Activated CD4-positive, alpha-beta memory T cell treated with anti-CD3 and anti-CD28 coated beads, Interleukin-2, amount 10 ng/mL, durations not matched to agents 7 days and 5 days (primary cell): Measurements from ENCODE around the gene CWH43. TPM values are rescaled to one million over a fixed set of nuclear protein-coding genes. Genes with fewer than 3 reads are reported as not detected.
"Not testable (repeated sequence)": the region's sequence is repeated elsewhere in the genome, so short reads cannot be mapped to it uniquely, and the experiment has no call there.

ENCODE experiments used
- CTCF ChIA-PET: fragments of 350-600 bp; sonication (Branson Sonifier 250); formaldehyde crosslinking; loops from one replicate; lab custom pipeline; 2021; ENCODE audit warnings: antibody characterized with exemption, inconsistent platforms; lab: Charles Lee
- POLR2A ChIA-PET: fragments of 350-600 bp; sonication (Branson Sonifier 250); formaldehyde crosslinking; loops from one replicate; lab custom pipeline; 2021; ENCODE audit warnings: antibody characterized with exemption; lab: Charles Lee
- DNase-seq: peaks from one replicate; pipeline ENCODE4 v3.0.0-alpha.2; 2020
- H3K27ac Mint-ChIP-seq: one replicate; pipeline ENCODE4 v1.8.0; 2021; ENCODE audit warnings: mild to moderate bottlenecking, mixed read lengths
- H3K27me3 Mint-ChIP-seq: one replicate; pipeline ENCODE4 v1.8.0; 2021; ENCODE audit warnings: mixed read lengths
- H3K36me3 Mint-ChIP-seq: one replicate; pipeline ENCODE4 v1.8.0; 2021; ENCODE audit warnings: low read depth, mixed read lengths
- H3K4me1 Mint-ChIP-seq: one replicate; pipeline ENCODE4 v1.8.0; 2021; ENCODE audit warnings: mixed read lengths
- H3K4me3 Mint-ChIP-seq: one replicate; pipeline ENCODE4 v1.8.0; 2021; ENCODE audit warnings: mild to moderate bottlenecking, mixed read lengths
- H3K9me3 Mint-ChIP-seq: one replicate; pipeline ENCODE4 v1.8.0; 2021; ENCODE audit warnings: mixed read lengths
- total RNA-seq, 2 experiments: library from RNA; stranded (reverse); gene quantifications; one replicate each; pipeline ENCODE4 v1.2.3, GENCODE V29; 2021

Gene CWH43
- total RNA-seq, result not detected

- no peak within 1 kb of the TSS for H3K4me3 Mint-ChIP-seq
Observed at GRCh38 chr4:48985976-48986653, at the start of gene CWH43. Gene CWH43 (plus strand): TSS chr4:48986275. CDS start chr4:48986430, 155 bp downstream.

GRCh38 chr4:48937033-48937432, 49.0 kb upstream of the CWH43 start:
- no peak overlapping the region for H3K4me3 Mint-ChIP-seq
- H3K4me1 Mint-ChIP-seq, result no peaks in the 10 kb centered on the region
- no peaks in the 10 kb centered on the region for H3K9me3 Mint-ChIP-seq
- no peaks in the 10 kb centered on the region for H3K36me3 Mint-ChIP-seq
- ChIA-PET CTCF (no interaction called here), POLR2A (no interaction called here)
- no peak overlapping the region for H3K27ac Mint-ChIP-seq
- no peak for DNase-seq
- peaks cover 10% of the 10 kb centered on the region for H3K27me3 Mint-ChIP-seq

More at GRCh38 chr4:48985976-48986653, at the start of gene CWH43:
- Mint-ChIP-seq H3K9me3 (no peaks in the 10 kb centered on the region), H3K27ac (no peak within 1 kb of the TSS), H3K27me3 (peaks cover 39% of the 10 kb centered on the region), H3K4me1 (no peaks in the 10 kb centered on the region), H3K36me3 (no peaks in the 10 kb centered on the region)
- CTCF ChIA-PET, result no interaction called here
- DNase-seq, result no peak
- POLR2A ChIA-PET, result no interaction called here

- H3K27ac Mint-ChIP-seq, result no peak overlapping the region
- ChIA-PET CTCF (no interaction called here), POLR2A (no interaction called here)
- no peak for DNase-seq
- H3K36me3 Mint-ChIP-seq, result no peaks in the 10 kb centered on the region
- H3K4me1 Mint-ChIP-seq, result no peaks in the 10 kb centered on the region
- no peaks in the 10 kb centered on the region for H3K9me3 Mint-ChIP-seq
- H3K27me3 Mint-ChIP-seq, result peaks cover 14% of the 10 kb centered on the region
- no peak overlapping the region for H3K4me3 Mint-ChIP-seq
Observed at GRCh38 chr4:48938831-48939230, 47.2 kb upstream of the CWH43 start.

- Mint-ChIP-seq H3K4me3 (no peak overlapping the region), H3K27me3 (peaks cover 14% of the 10 kb centered on the region), H3K36me3 (no peaks in the 10 kb centered on the region), H3K27ac (no peak overlapping the region), H3K4me1 (peaks cover 5% of the 10 kb centered on the region), H3K9me3 (no peaks in the 10 kb centered on the region)
- POLR2A ChIA-PET, result no interaction called here
- DNase-seq, result no peak
- CTCF ChIA-PET, result no interaction called here
Observed at GRCh38 chr4:48939785-48940184, 46.3 kb upstream of the CWH43 start.

GRCh38 chr4:48943387-48943786, 42.7 kb upstream of the CWH43 start:
- Mint-ChIP-seq H3K27me3 (peaks cover 11% of the 10 kb centered on the region), H3K9me3 (no peaks in the 10 kb centered on the region), H3K27ac (no peak overlapping the region), H3K36me3 (no peaks in the 10 kb centered on the region), H3K4me3 (no peak overlapping the region), H3K4me1 (peaks cover 7% of the 10 kb centered on the region)
- no peak for DNase-seq
- ChIA-PET POLR2A (no interaction called here), CTCF (interaction anchor here (0.6 to 2.1 kb wide), 4 partner anchors 10 to 364 kb away, joined by 3 to 11 read pairs (median 3); partner anchors contain the start of gene OCIAD2)

GRCh38 chr4:48944252-48944651, 41.8 kb upstream of the CWH43 start:
- Mint-ChIP-seq H3K27me3 (peaks cover 11% of the 10 kb centered on the region), H3K4me1 (peaks cover 7% of the 10 kb centered on the region), H3K9me3 (no peaks in the 10 kb centered on the region), H3K4me3 (no peak overlapping the region), H3K27ac (no peak overlapping the region), H3K36me3 (no peaks in the 10 kb centered on the region)
- ChIA-PET POLR2A (interaction anchor here (0.9 to 1.3 kb wide), 2 partner anchors 38 to 164 kb away, joined by 3 to 6 read pairs; partner anchors contain the start of genes FRYL and OCIAD2), CTCF (interaction anchor here (0.6 to 2.1 kb wide), 25 partner anchors 11 to 774 kb away, joined by 3 to 13 read pairs (median 3); partner anchors contain the start of genes FRYL and OCIAD2)
- no peak for DNase-seq

GRCh38 chr4:48944756-48945241, 41.3 kb upstream of the CWH43 start:
- peaks cover 7% of the 10 kb centered on the region for H3K4me1 Mint-ChIP-seq
- H3K36me3 Mint-ChIP-seq, result no peaks in the 10 kb centered on the region
- peak; percentile 63 for DNase-seq
- H3K4me3 Mint-ChIP-seq, result no peak overlapping the region
- no peaks in the 10 kb centered on the region for H3K9me3 Mint-ChIP-seq
- H3K27ac Mint-ChIP-seq, result no peak overlapping the region
- peaks cover 11% of the 10 kb centered on the region for H3K27me3 Mint-ChIP-seq
- POLR2A ChIA-PET, result interaction anchor here (0.9 to 1.3 kb wide), 2 partner anchors 39 to 165 kb away, joined by 3 to 6 read pairs; partner anchors contain the start of genes FRYL and OCIAD2
- CTCF ChIA-PET, result interaction anchor here (0.6 to 2.1 kb wide), 30 partner anchors 9 to 775 kb away, joined by 3 to 13 read pairs (median 4); partner anchors contain the start of genes FRYL and OCIAD2

- H3K4me1 Mint-ChIP-seq, result peaks cover 7% of the 10 kb centered on the region
- no peaks in the 10 kb centered on the region for H3K9me3 Mint-ChIP-seq
- DNase-seq, result no peak
- no peaks in the 10 kb centered on the region for H3K36me3 Mint-ChIP-seq
- peaks cover 14% of the 10 kb centered on the region for H3K27me3 Mint-ChIP-seq
- CTCF ChIA-PET, result no interaction called here
- POLR2A ChIA-PET, result no interaction called here
- no peak overlapping the region for H3K4me3 Mint-ChIP-seq
- H3K27ac Mint-ChIP-seq, result no peak overlapping the region
Observed at GRCh38 chr4:48945981-48946380, 40.1 kb upstream of the CWH43 start.

- Mint-ChIP-seq H3K36me3 (no peaks in the 10 kb centered on the region), H3K9me3 (no peaks in the 10 kb centered on the region), H3K27me3 (peaks cover 11% of the 10 kb centered on the region), H3K4me3 (no peak overlapping the region), H3K4me1 (peaks cover 7% of the 10 kb centered on the region), H3K27ac (no peak overlapping the region)
- CTCF ChIA-PET, result no interaction called here
- no peak for DNase-seq
- POLR2A ChIA-PET, result no interaction called here
Observed at GRCh38 chr4:48947731-48948130, 38.3 kb upstream of the CWH43 start.

- POLR2A ChIA-PET, result no interaction called here
- peaks cover 8% of the 10 kb centered on the region for H3K27me3 Mint-ChIP-seq
- no peak overlapping the region for H3K27ac Mint-ChIP-seq
- no peak overlapping the region for H3K4me3 Mint-ChIP-seq
- H3K4me1 Mint-ChIP-seq, result peaks cover 7% of the 10 kb centered on the region
- no peaks in the 10 kb centered on the region for H3K36me3 Mint-ChIP-seq
- no peak for DNase-seq
- CTCF ChIA-PET, result no interaction called here
- H3K9me3 Mint-ChIP-seq, result no peaks in the 10 kb centered on the region
Observed at GRCh38 chr4:48949086-48949485, 37.0 kb upstream of the CWH43 start.

GRCh38 chr4:48949518-48950219, 36.4 kb upstream of the CWH43 start:
- no peaks in the 10 kb centered on the region for H3K9me3 Mint-ChIP-seq
- no peak for DNase-seq
- no peak overlapping the region for H3K4me3 Mint-ChIP-seq
- H3K27me3 Mint-ChIP-seq, result peaks cover 8% of the 10 kb centered on the region
- peaks cover 3% of the 10 kb centered on the region for H3K4me1 Mint-ChIP-seq
- no peak overlapping the region for H3K27ac Mint-ChIP-seq
- no peaks in the 10 kb centered on the region for H3K36me3 Mint-ChIP-seq
- POLR2A ChIA-PET, result no interaction called here
- CTCF ChIA-PET, result no interaction called here

GRCh38 chr4:48954314-48954713, 31.8 kb upstream of the CWH43 start:
- peaks cover 9% of the 10 kb centered on the region for H3K27me3 Mint-ChIP-seq
- H3K4me3 Mint-ChIP-seq, result no peak overlapping the region
- H3K4me1 Mint-ChIP-seq, result no peaks in the 10 kb centered on the region
- no peaks in the 10 kb centered on the region for H3K36me3 Mint-ChIP-seq
- ChIA-PET CTCF (no interaction called here), POLR2A (no interaction called here)
- H3K27ac Mint-ChIP-seq, result no peak overlapping the region
- no peak for DNase-seq
- H3K9me3 Mint-ChIP-seq, result no peaks in the 10 kb centered on the region

GRCh38 chr4:48957366-48957765, 28.7 kb upstream of the CWH43 start:
- H3K4me1 Mint-ChIP-seq, H3K9me3 Mint-ChIP-seq, DNase-seq, H3K4me3 Mint-ChIP-seq, H3K36me3 Mint-ChIP-seq, H3K27me3 Mint-ChIP-seq, H3K27ac Mint-ChIP-seq: not testable (repeated sequence)
- ChIA-PET CTCF (interaction anchor here (1.1 kb wide), 1 partner anchor 177 kb away, joined by 3 read pairs; no protein-coding TSS in a partner anchor), POLR2A (interaction anchor here (1.0 kb wide), 1 partner anchor 636 kb away, joined by 3 read pairs; no protein-coding TSS in a partner anchor)
